Testis (tissue), 3 donors: ENCODE measurements around the gene PTPRG. TPM values are rescaled to one million over a fixed set of nuclear protein-coding genes. Genes with fewer than 3 reads are reported as not detected.

Source experiments
- DNase-seq: peaks from one replicate; pipeline ENCODE4 v3.0.0-alpha.2; 2019
- H3K27ac ChIP-seq, 2 donors: fragments of 200-600 bp; sonication (generic); one replicate each; pipeline ENCODE4 v1.5.1; 2019
- H3K27me3 ChIP-seq: fragments of 200-600 bp; sonication (generic); one replicate; pipeline ENCODE4 v1.5.1; 2019
- H3K36me3 ChIP-seq: fragments of 200-600 bp; sonication (generic); one replicate; pipeline ENCODE4 v1.5.1; 2017; ENCODE audit warnings: low read depth; ENCODE audit errors: missing control alignments
- H3K4me1 ChIP-seq: fragments of 200-600 bp; sonication (generic); one replicate; pipeline ENCODE4 v1.5.1; 2019
- H3K4me3 ChIP-seq, 2 donors: fragments of 200-600 bp; sonication (generic); one replicate each; pipeline ENCODE4 v1.5.1; 2017 to 2019
- H3K9me3 ChIP-seq: fragments of 200-600 bp; sonication (generic); one replicate; pipeline ENCODE4 v1.5.1; 2017
- POLR2A ChIP-seq: fragments of 450-650 bp; IDR thresholded peaks from one replicate; pipeline ENCODE4 v1.6.1; 2017; ENCODE audit warnings: antibody characterized with exemption, mild to moderate bottlenecking, moderate library complexity
- WGBS, 2 donors: methylation state at CpG; one replicate each; pipeline ENCODE4 v1.1.5; 2018; 5-methylcytosine and 5-hydroxymethylcytosine counted together
- intact Hi-C: fragments of 100-400 bp; cut with DNase I; formaldehyde crosslinking; loops from one replicate; pipeline ENCODE4 v1.15.1; 2023; ENCODE audit warnings: low total_unique reads
- polyA plus RNA-seq: library from polyadenylated mRNA; stranded (reverse); fragments of 350-450 nt; fragmentation: Illumina TruSeq; extraction: RNeasy Lipid Tissue Mini Kit (QIAGEN cat#74804); gene quantifications from one replicate; pipeline ENCODE4 v1.2.3, GENCODE V29; 2014; ENCODE audit warnings: low read depth, low replicate concordance; ENCODE audit not compliant: insufficient read depth
- total RNA-seq, 2 donors: library from RNA; depleted of rRNA; stranded (reverse); fragments of >200 nt; gene quantifications; one replicate each; pipeline ENCODE4 v1.2.3, GENCODE V29; 2016
- TF ChIP-seq, protein P1 (sequence below), 3 experiments: fragments of 450-650 bp in 2 of 3; fragments of 200-600 bp in 1 of 3; sonication (generic) in 1 of 3; IDR thresholded peaks; one replicate each; pipeline ENCODE4 v1.5.1; 2016 to 2019; ENCODE audit warnings: antibody characterized with exemption in 3 of 3, mild to moderate bottlenecking in 2 of 3, moderate library complexity in 1 of 3

The PTPRG gene
- total and polyA plus RNA-seq, 3 donors from 2014 or later: 26.3 to 107 (median 75.4) TPM

- intact Hi-C loops: no loop called here
- H3K27me3 ChIP-seq: no peaks in the 10 kb centered on the region
- no peaks in the 10 kb centered on the region for H3K9me3 ChIP-seq
- no peak for TF ChIP-seq POLR2A
- TF ChIP-seq, protein P1, sequence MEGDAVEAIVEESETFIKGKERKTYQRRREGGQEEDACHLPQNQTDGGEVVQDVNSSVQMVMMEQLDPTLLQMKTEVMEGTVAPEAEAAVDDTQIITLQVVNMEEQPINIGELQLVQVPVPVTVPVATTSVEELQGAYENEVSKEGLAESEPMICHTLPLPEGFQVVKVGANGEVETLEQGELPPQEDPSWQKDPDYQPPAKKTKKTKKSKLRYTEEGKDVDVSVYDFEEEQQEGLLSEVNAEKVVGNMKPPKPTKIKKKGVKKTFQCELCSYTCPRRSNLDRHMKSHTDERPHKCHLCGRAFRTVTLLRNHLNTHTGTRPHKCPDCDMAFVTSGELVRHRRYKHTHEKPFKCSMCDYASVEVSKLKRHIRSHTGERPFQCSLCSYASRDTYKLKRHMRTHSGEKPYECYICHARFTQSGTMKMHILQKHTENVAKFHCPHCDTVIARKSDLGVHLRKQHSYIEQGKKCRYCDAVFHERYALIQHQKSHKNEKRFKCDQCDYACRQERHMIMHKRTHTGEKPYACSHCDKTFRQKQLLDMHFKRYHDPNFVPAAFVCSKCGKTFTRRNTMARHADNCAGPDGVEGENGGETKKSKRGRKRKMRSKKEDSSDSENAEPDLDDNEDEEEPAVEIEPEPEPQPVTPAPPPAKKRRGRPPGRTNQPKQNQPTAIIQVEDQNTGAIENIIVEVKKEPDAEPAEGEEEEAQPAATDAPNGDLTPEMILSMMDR (IDR thresholded peaks at IDR 0.05): no peak
- H3K4me1 ChIP-seq: peaks cover 18% of the 10 kb centered on the region
- H3K36me3 ChIP-seq: no peaks in the 10 kb centered on the region
- no peak overlapping the region for H3K4me3 ChIP-seq
- 38 to 58% methylated on average over 6 of the region's 6 CpGs for WGBS, 2 donors
- H3K27ac ChIP-seq: peak overlapping the region in 1 of 2 donors; percentile 63
- DNase-seq: peak; percentile 63
Measured at GRCh38 chr3:61733876-61734275, 172.5 kb downstream of the PTPRG start.

GRCh38 chr3:61734749-61735686 lies 173.6 kb downstream of the PTPRG start:
- intact Hi-C loops: no loop called here
- 56 to 60% methylated on average over 6 of the region's 6 CpGs for WGBS, 2 donors
- H3K36me3 ChIP-seq: no peaks in the 10 kb centered on the region
- H3K4me3 ChIP-seq: no peak overlapping the region
- H3K9me3 ChIP-seq: no peaks in the 10 kb centered on the region
- TF ChIP-seq, protein P1 (IDR thresholded peaks at IDR 0.05): no peak
- no peak for TF ChIP-seq POLR2A
- H3K27me3 ChIP-seq: no peaks in the 10 kb centered on the region
- no peak for DNase-seq
- peaks cover 19% of the 10 kb centered on the region for H3K4me1 ChIP-seq
- H3K27ac ChIP-seq: peak overlapping the region in 1 of 2 donors; percentile 63

- Histone ChIP-seq H3K27me3 (no peaks in the 10 kb centered on the region), H3K9me3 (no peaks in the 10 kb centered on the region), H3K4me3 (no peak overlapping the region), H3K36me3 (no peaks in the 10 kb centered on the region), H3K4me1 (peaks cover 18% of the 10 kb centered on the region), H3K27ac (no peak overlapping the region)
- no peak for DNase-seq
- no peak for TF ChIP-seq POLR2A
- TF ChIP-seq, protein P1 (IDR thresholded peaks at IDR 0.05): no peak
- intact Hi-C loops: no loop called here
- WGBS, 2 donors: 89 to 90% methylated on average over 5 of the region's 5 CpGs
Measured at GRCh38 chr3:61736506-61736905, 175.1 kb downstream of the PTPRG start.

GRCh38 chr3:61739640-61740039 lies 178.3 kb downstream of the PTPRG start:
- WGBS, 2 donors: 86 to 92% methylated on average over 1 of the region's 1 CpG
- H3K27ac ChIP-seq: peak overlapping the region in 1 of 2 donors; percentile 54
- TF ChIP-seq, protein P1 (IDR thresholded peaks at IDR 0.05): no peak
- no peak for TF ChIP-seq POLR2A
- H3K27me3 ChIP-seq: no peaks in the 10 kb centered on the region
- H3K4me3 ChIP-seq: no peak overlapping the region
- intact Hi-C loops: no loop called here
- H3K4me1 ChIP-seq: peaks cover 13% of the 10 kb centered on the region
- H3K9me3 ChIP-seq: no peaks in the 10 kb centered on the region
- no peak for DNase-seq
- no peaks in the 10 kb centered on the region for H3K36me3 ChIP-seq
